ENCODE data around the gene FBXO11.

Gene FBXO11

DNA sequence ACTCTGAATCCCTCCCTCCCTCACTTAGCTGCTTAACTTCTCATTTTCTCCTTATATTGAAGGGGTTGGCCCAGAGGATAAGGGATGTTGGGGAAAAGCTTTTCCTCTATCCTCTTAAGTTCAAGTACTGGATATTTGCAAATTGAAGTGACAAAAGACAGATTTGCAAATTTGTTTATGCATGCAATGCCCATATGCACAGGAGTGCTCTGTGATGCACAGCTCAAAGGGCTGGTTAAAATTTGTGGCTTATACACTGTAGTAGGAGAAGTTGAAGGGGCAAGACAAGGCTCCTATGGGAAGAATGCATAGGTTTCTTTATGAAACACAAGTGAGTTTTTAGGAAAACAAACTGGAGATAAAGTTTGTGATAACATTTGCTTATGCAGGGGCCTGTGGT lies 131.7 kb downstream of the FBXO11 start:
- Histone ChIP-seq H3K4me1 (ENCODE audit: control insufficient read depth in 1 of 2, insufficient read depth in 2 of 2, low read length in 2 of 2) (peaks cover 0 to 4% of the 10 kb centered on the region in 2 donors), H3K4me3 (ENCODE audit: low read depth in 1 of 2, low read length in 2 of 2) (no peak overlapping the region), H3K9me3 (ENCODE audit: control insufficient read depth in 1 of 2, low read length in 2 of 2) (no peaks in the 10 kb centered on the region), H3K9ac (ENCODE audit: low read depth in 1 of 2, low read length in 2 of 2) (no peak overlapping the region), H3K27ac (ENCODE audit: low read depth, low read length) (no peak overlapping the region), H3K27me3 (ENCODE audit: control insufficient read depth in 1 of 2, insufficient read depth in 2 of 2, low read length in 2 of 2) (no peaks in the 10 kb centered on the region), H3K36me3 (ENCODE audit: control insufficient read depth in 1 of 2, insufficient read depth in 2 of 2, low read length in 2 of 2) (no peaks in the 10 kb centered on the region)

DNA sequence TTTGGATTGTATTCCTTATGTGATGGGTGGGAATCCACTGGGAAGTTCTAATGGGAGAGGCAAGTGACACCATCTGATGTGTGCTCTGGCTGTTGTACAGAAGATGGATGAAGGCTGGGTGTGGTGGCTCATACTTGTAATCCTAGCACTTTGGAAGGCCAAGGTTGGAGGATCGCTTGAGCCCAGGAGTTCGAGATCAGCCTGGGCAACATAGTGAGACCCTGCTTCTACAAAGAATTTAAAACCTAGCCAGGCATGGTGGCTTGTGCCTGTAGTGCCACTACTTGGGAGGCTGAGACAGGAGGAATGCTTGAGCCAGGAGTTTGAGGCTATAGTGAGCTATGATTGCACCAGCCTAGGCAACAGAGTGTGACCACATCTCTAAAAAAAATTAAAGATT lies 134.0 kb downstream of the FBXO11 start:
- no peaks in the 10 kb centered on the region for H3K9me3 ChIP-seq (ENCODE audit: control insufficient read depth in 1 of 2, low read length in 2 of 2)
- H3K27me3 ChIP-seq (ENCODE audit: control insufficient read depth in 1 of 2, insufficient read depth in 2 of 2, low read length in 2 of 2): no peaks in the 10 kb centered on the region
- H3K4me1 ChIP-seq (ENCODE audit: control insufficient read depth in 1 of 2, insufficient read depth in 2 of 2, low read length in 2 of 2): peaks cover under 1 to 5% of the 10 kb centered on the region in 2 donors
- H3K27ac ChIP-seq (ENCODE audit: low read depth, low read length): no peak overlapping the region
- H3K4me3 ChIP-seq (ENCODE audit: low read depth in 1 of 2, low read length in 2 of 2): no peak overlapping the region
- no peak overlapping the region for H3K9ac ChIP-seq (ENCODE audit: low read depth in 1 of 2, low read length in 2 of 2)
- H3K36me3 ChIP-seq (ENCODE audit: control insufficient read depth in 1 of 2, insufficient read depth in 2 of 2, low read length in 2 of 2): no peaks in the 10 kb centered on the region

DNA sequence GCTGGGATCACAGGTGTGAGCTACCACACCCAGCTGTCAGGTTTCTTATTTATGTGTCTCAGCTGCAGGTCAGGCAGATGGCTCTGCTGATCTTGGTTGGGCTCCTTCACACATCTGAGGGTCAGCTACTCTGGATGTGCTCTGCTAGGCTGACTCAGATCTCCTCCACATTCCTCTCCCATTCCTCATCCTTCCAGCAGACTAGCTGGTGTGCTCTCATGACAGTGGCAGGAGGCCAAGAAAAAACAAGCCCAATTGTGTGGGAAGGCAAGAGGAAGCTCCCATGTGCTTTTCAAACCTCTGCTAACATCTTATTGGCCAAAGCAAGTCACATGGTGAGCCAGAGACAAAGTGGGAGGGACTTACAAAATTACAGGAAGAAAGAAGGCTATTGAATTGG lies 135.1 kb downstream of the FBXO11 start:
- Histone ChIP-seq H3K4me3 (ENCODE audit: low read depth in 1 of 2, low read length in 2 of 2) (no peak overlapping the region), H3K27me3 (ENCODE audit: control insufficient read depth in 1 of 2, insufficient read depth in 2 of 2, low read length in 2 of 2) (no peaks in the 10 kb centered on the region), H3K27ac (ENCODE audit: low read depth, low read length) (no peak overlapping the region), H3K9ac (ENCODE audit: low read depth in 1 of 2, low read length in 2 of 2) (no peak overlapping the region), H3K36me3 (ENCODE audit: control insufficient read depth in 1 of 2, insufficient read depth in 2 of 2, low read length in 2 of 2) (no peaks in the 10 kb centered on the region), H3K9me3 (ENCODE audit: control insufficient read depth in 1 of 2, low read length in 2 of 2) (no peaks in the 10 kb centered on the region), H3K4me1 (ENCODE audit: control insufficient read depth in 1 of 2, insufficient read depth in 2 of 2, low read length in 2 of 2) (peaks cover 0 to 5% of the 10 kb centered on the region in 2 donors)

GRCh38 chr2:47769318-47769717 lies 137.0 kb downstream of the FBXO11 start:
- Histone ChIP-seq H3K27ac (ENCODE audit: low read depth, low read length) (no peak overlapping the region), H3K9ac (ENCODE audit: low read depth in 1 of 2, low read length in 2 of 2) (no peak overlapping the region), H3K9me3 (ENCODE audit: control insufficient read depth in 1 of 2, low read length in 2 of 2) (no peaks in the 10 kb centered on the region), H3K27me3 (ENCODE audit: control insufficient read depth in 1 of 2, insufficient read depth in 2 of 2, low read length in 2 of 2) (no peaks in the 10 kb centered on the region), H3K4me1 (ENCODE audit: control insufficient read depth in 1 of 2, insufficient read depth in 2 of 2, low read length in 2 of 2) (peaks cover 0 to 5% of the 10 kb centered on the region in 2 donors), H3K36me3 (ENCODE audit: control insufficient read depth in 1 of 2, insufficient read depth in 2 of 2, low read length in 2 of 2) (no peaks in the 10 kb centered on the region), H3K4me3 (ENCODE audit: low read depth in 1 of 2, low read length in 2 of 2) (no peak overlapping the region)

GRCh38 chr2:47767880-47768609 lies 138.3 kb downstream of the FBXO11 start:
- Histone ChIP-seq H3K27ac (ENCODE audit: low read depth, low read length) (no peak overlapping the region), H3K9ac (ENCODE audit: low read depth in 1 of 2, low read length in 2 of 2) (no peak overlapping the region), H3K4me1 (ENCODE audit: control insufficient read depth in 1 of 2, insufficient read depth in 2 of 2, low read length in 2 of 2) (peaks cover 0 to 5% of the 10 kb centered on the region in 2 donors), H3K27me3 (ENCODE audit: control insufficient read depth in 1 of 2, insufficient read depth in 2 of 2, low read length in 2 of 2) (no peaks in the 10 kb centered on the region), H3K4me3 (ENCODE audit: low read depth in 1 of 2, low read length in 2 of 2) (no peak overlapping the region), H3K36me3 (ENCODE audit: control insufficient read depth in 1 of 2, insufficient read depth in 2 of 2, low read length in 2 of 2) (no peaks in the 10 kb centered on the region), H3K9me3 (ENCODE audit: control insufficient read depth in 1 of 2, low read length in 2 of 2) (no peaks in the 10 kb centered on the region)

GRCh38 chr2:47767497-47767844 lies 138.8 kb downstream of the FBXO11 start:
- no peaks in the 10 kb centered on the region for H3K27me3 ChIP-seq (ENCODE audit: control insufficient read depth in 1 of 2, insufficient read depth in 2 of 2, low read length in 2 of 2)
- H3K4me1 ChIP-seq (ENCODE audit: control insufficient read depth in 1 of 2, insufficient read depth in 2 of 2, low read length in 2 of 2): peaks cover 0 to 5% of the 10 kb centered on the region in 2 donors
- no peaks in the 10 kb centered on the region for H3K9me3 ChIP-seq (ENCODE audit: control insufficient read depth in 1 of 2, low read length in 2 of 2)
- H3K9ac ChIP-seq (ENCODE audit: low read depth in 1 of 2, low read length in 2 of 2): no peak overlapping the region
- H3K27ac ChIP-seq (ENCODE audit: low read depth, low read length): no peak overlapping the region
- no peak overlapping the region for H3K4me3 ChIP-seq (ENCODE audit: low read depth in 1 of 2, low read length in 2 of 2)
- no peaks in the 10 kb centered on the region for H3K36me3 ChIP-seq (ENCODE audit: control insufficient read depth in 1 of 2, insufficient read depth in 2 of 2, low read length in 2 of 2)

DNA sequence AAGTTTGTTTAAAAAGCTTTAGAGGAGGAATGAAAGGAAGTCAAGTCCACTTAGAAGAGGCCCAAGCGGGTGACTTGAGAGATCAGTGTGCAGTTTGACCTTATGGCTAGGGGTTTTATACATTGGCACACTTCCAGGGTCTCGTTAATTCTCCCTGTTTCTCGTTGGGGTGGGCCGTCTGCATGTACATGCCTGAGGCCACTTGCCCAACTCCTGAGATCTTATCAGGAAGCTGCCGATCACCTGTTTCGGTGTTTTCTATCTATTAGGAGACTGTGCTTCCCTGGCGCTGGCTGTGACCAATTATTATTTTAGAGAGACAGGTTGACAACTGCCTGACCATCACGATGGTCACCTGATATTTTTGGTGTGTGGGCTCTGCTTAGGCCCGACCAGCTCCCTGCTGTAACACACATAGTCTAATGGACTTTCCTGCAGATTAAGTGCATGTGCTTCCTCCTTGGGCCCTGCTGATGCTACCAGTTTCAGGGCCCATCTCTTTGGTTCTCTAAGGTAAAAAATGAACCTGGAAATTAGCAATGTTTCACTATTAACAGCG lies 154.4 kb downstream of the FBXO11 start:
- Histone ChIP-seq H3K9me3 (ENCODE audit: control insufficient read depth in 1 of 2, low read length in 2 of 2) (peaks cover 0 to 3% of the 10 kb centered on the region in 2 donors), H3K4me1 (ENCODE audit: control insufficient read depth in 1 of 2, insufficient read depth in 2 of 2, low read length in 2 of 2) (no peaks in the 10 kb centered on the region), H3K9ac (ENCODE audit: low read depth in 1 of 2, low read length in 2 of 2) (no peak overlapping the region), H3K36me3 (ENCODE audit: control insufficient read depth in 1 of 2, insufficient read depth in 2 of 2, low read length in 2 of 2) (no peaks in the 10 kb centered on the region), H3K4me3 (ENCODE audit: low read depth in 1 of 2, low read length in 2 of 2) (no peak overlapping the region), H3K27me3 (ENCODE audit: control insufficient read depth in 1 of 2, insufficient read depth in 2 of 2, low read length in 2 of 2) (no peaks in the 10 kb centered on the region), H3K27ac (ENCODE audit: low read depth, low read length) (no peak overlapping the region)

DNA sequence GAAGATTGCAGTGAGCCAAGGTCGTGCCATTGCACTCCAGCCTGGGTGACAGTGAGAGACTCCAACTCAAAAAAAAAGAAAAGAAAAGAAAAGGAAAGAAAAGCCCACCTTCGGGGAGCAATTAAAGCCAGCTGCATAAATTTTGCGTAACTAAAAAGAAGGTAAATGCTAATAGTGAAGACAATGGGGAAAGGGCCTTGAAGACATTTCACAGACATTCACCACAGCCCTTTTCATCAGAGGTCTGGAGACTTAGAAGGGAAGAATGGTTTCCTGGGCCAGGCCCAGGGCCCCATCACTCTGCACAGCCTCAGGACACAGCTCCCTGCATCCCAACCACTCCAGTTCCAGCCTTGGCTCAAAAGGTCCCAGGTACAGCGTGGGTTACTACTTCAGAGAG lies 158.4 kb downstream of the FBXO11 start:
- Histone ChIP-seq H3K27me3 (ENCODE audit: control insufficient read depth in 1 of 2, insufficient read depth in 2 of 2, low read length in 2 of 2) (peaks cover 0 to 3% of the 10 kb centered on the region in 2 donors), H3K4me3 (ENCODE audit: low read depth in 1 of 2, low read length in 2 of 2) (no peak overlapping the region), H3K27ac (ENCODE audit: low read depth, low read length) (no peak overlapping the region), H3K36me3 (ENCODE audit: control insufficient read depth in 1 of 2, insufficient read depth in 2 of 2, low read length in 2 of 2) (no peaks in the 10 kb centered on the region), H3K9me3 (ENCODE audit: control insufficient read depth in 1 of 2, low read length in 2 of 2) (peaks cover 0 to 3% of the 10 kb centered on the region in 2 donors), H3K9ac (ENCODE audit: low read depth in 1 of 2, low read length in 2 of 2) (no peak overlapping the region), H3K4me1 (ENCODE audit: control insufficient read depth in 1 of 2, insufficient read depth in 2 of 2, low read length in 2 of 2) (no peaks in the 10 kb centered on the region)

DNA sequence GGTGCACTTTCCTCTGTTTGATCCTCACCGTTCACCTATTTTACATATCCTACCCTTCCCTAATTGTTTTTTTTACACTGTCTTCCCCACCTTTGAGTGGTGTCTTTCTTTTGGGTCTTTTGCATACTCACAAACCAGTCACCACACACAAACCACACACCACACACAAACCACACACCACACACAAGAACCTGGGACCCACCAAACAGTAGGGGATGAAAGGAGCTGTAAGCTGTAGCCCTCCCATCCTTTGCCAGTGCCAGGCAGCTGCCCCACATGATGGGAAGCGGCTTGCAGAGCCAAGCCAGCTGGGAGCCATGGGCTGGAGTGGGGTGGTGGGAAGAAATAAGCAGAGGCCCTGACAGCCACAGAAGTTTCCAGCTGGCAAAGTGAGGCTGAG lies 162.2 kb downstream of the FBXO11 start:
- no peaks in the 10 kb centered on the region for H3K4me1 ChIP-seq (ENCODE audit: control insufficient read depth in 1 of 2, insufficient read depth in 2 of 2, low read length in 2 of 2)
- no peak overlapping the region for H3K4me3 ChIP-seq (ENCODE audit: low read depth in 1 of 2, low read length in 2 of 2)
- H3K27me3 ChIP-seq (ENCODE audit: control insufficient read depth in 1 of 2, insufficient read depth in 2 of 2, low read length in 2 of 2): peaks cover 0 to 8% of the 10 kb centered on the region in 2 donors
- peaks cover 0 to 3% of the 10 kb centered on the region in 2 donors for H3K9me3 ChIP-seq (ENCODE audit: control insufficient read depth in 1 of 2, low read length in 2 of 2)
- no peaks in the 10 kb centered on the region for H3K36me3 ChIP-seq (ENCODE audit: control insufficient read depth in 1 of 2, insufficient read depth in 2 of 2, low read length in 2 of 2)
- H3K27ac ChIP-seq (ENCODE audit: low read depth, low read length): no peak overlapping the region
- no peak overlapping the region for H3K9ac ChIP-seq (ENCODE audit: low read depth in 1 of 2, low read length in 2 of 2)

DNA sequence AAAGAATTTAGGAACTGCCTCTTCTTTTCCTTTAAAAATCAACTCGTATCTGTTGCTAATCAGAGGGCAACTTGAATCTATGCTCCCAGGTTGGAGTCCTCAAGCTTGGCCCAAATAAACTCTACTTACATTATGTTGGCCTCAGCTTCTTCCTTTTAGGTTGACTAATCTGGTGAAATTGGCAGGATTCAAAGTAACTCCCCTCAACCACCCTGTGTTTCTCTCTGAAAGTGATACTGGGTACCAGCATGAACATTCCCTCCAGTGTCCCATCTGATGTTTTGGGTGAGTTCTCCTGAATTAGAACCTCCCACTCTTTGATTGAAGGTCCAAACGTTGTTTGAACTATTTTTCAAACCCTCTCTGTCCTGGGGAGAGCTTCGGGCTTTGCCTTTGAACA lies 164.7 kb downstream of the FBXO11 start:
- no peak overlapping the region for H3K9ac ChIP-seq (ENCODE audit: low read depth in 1 of 2, low read length in 2 of 2)
- no peak overlapping the region for H3K4me3 ChIP-seq (ENCODE audit: low read depth in 1 of 2, low read length in 2 of 2)
- H3K36me3 ChIP-seq (ENCODE audit: control insufficient read depth in 1 of 2, insufficient read depth in 2 of 2, low read length in 2 of 2): no peaks in the 10 kb centered on the region
- H3K27me3 ChIP-seq (ENCODE audit: control insufficient read depth in 1 of 2, insufficient read depth in 2 of 2, low read length in 2 of 2): peaks cover 0 to 8% of the 10 kb centered on the region in 2 donors
- H3K27ac ChIP-seq (ENCODE audit: low read depth, low read length): no peak overlapping the region
- H3K9me3 ChIP-seq (ENCODE audit: control insufficient read depth in 1 of 2, low read length in 2 of 2): no peaks in the 10 kb centered on the region
- no peaks in the 10 kb centered on the region for H3K4me1 ChIP-seq (ENCODE audit: control insufficient read depth in 1 of 2, insufficient read depth in 2 of 2, low read length in 2 of 2)

All from duodenal mucosa (tissue), 2 donors.